ENCODE measurements around the gene LSAMP.

- TF ChIP-seq, protein P1, sequence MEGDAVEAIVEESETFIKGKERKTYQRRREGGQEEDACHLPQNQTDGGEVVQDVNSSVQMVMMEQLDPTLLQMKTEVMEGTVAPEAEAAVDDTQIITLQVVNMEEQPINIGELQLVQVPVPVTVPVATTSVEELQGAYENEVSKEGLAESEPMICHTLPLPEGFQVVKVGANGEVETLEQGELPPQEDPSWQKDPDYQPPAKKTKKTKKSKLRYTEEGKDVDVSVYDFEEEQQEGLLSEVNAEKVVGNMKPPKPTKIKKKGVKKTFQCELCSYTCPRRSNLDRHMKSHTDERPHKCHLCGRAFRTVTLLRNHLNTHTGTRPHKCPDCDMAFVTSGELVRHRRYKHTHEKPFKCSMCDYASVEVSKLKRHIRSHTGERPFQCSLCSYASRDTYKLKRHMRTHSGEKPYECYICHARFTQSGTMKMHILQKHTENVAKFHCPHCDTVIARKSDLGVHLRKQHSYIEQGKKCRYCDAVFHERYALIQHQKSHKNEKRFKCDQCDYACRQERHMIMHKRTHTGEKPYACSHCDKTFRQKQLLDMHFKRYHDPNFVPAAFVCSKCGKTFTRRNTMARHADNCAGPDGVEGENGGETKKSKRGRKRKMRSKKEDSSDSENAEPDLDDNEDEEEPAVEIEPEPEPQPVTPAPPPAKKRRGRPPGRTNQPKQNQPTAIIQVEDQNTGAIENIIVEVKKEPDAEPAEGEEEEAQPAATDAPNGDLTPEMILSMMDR (IDR thresholded peaks at IDR 0.05): no peak
- no peak for TF ChIP-seq POLR2A (IDR thresholded peaks at IDR 0.05)
- no peak for TF ChIP-seq POLR2AphosphoS5 (IDR thresholded peaks at IDR 0.05)
- TF ChIP-seq EP300 (IDR thresholded peaks at IDR 0.05): no peak
Measured at GRCh38 chr3:115968871-115969270, 476.4 kb downstream of the LSAMP start.
